K562 (cell line): ENCODE measurements around the gene CFAP251. TPM values are rescaled to one million over a fixed set of nuclear protein-coding genes. Genes with fewer than 3 reads are reported as not detected.

Experiments used
- FOXP1 ChIP-seq: sonication (generic); formaldehyde crosslinking; IDR thresholded peaks from 2 replicates; pipeline ENCODE4 v1.8.0; 2022; ENCODE audit warnings: mild to moderate bottlenecking, missing genetic modification reagents
- KLF13 ChIP-seq: fragments of 450-650 bp; IDR thresholded peaks from 2 replicates; pipeline ENCODE4 v1.6.1; 2016; ENCODE audit warnings: missing genetic modification characterization, low read depth, mild to moderate bottlenecking, missing compliant biosample characterization, moderate library complexity, borderline replicate concordance
- MCM5 ChIP-seq: fragments of 450-650 bp; IDR thresholded peaks from 2 replicates; pipeline ENCODE4 v1.6.1; 2016; ENCODE audit warnings: low read depth
- MTA3 ChIP-seq: fragments of 450-650 bp; formaldehyde crosslinking; IDR thresholded peaks from 2 replicates; pipeline ENCODE4 v1.6.1; 2017; ENCODE audit warnings: mild to moderate bottlenecking, borderline replicate concordance
- POLR2B ChIP-seq: fragments of 450-650 bp; IDR thresholded peaks from 2 replicates; pipeline ENCODE4 v1.6.1; 2018; ENCODE audit warnings: low read depth; ENCODE audit not compliant: partially characterized antibody
- PTBP1 ChIP-seq: fragments of 200-400 bp; formaldehyde crosslinking; IDR thresholded peaks from 2 replicates; pipeline ENCODE4 v1.6.1; 2017; ENCODE audit warnings: low read depth, low read length
- RNF2 ChIP-seq: sonication (generic); IDR thresholded peaks from 2 replicates; pipeline ENCODE4 v1.6.1; 2016
- SRSF3 ChIP-seq: fragments of 200-400 bp; formaldehyde crosslinking; IDR thresholded peaks from 2 replicates; pipeline ENCODE4 v1.6.1; 2016; ENCODE audit warnings: mild to moderate bottlenecking, low read length, moderate library complexity; ENCODE audit not compliant: insufficient read depth
- polyA plus RNA-seq, 8 experiments: library from polyadenylated mRNA; depleted of rRNA in 4 of 8; stranded (reverse) in 5 of 8; unstranded in 3 of 8; fragments of >200 nt; fragmentation: Nextera tagmentation in 2 of 8; fragmentation: Illumina TruSeq in 1 of 8; extraction: Ambion mirVana in 2 of 8; extraction: Trizol in 1 of 8; gene quantifications; 2 replicates each; pipeline versions ENCODE4 v1.2.1 to v1.2.3, GENCODE V29; 2011 to 2014; ENCODE audit warnings: inconsistent platforms in 1 of 8, missing spikeins in 1 of 8
- total RNA-seq, 7 experiments: library from RNA; depleted of rRNA in 6 of 7; stranded (reverse); fragments of >200 nt in 6 of 7; fragmentation: Illumina TruSeq in 2 of 7; extraction: Trizol in 2 of 7; gene quantifications; 2 replicates each; pipeline versions ENCODE4 v1.2.1 to v1.2.3, GENCODE V29; 2011 to 2021; ENCODE audit warnings: low replicate concordance in 1 of 7
- TF ChIP-seq, protein P1 (sequence below): fragments of 250-450 bp; sonication (Bioruptor Pico); IDR thresholded peaks from 2 replicates; pipeline ENCODE4 v1.8.0; 2021; ENCODE audit warnings: borderline replicate concordance, mild to moderate bottlenecking, moderate library complexity; ENCODE audit not compliant: poor library complexity, severe bottlenecking
- TF ChIP-seq, protein P2 (sequence below): fragments of 450-650 bp; IDR thresholded peaks from 2 replicates; pipeline ENCODE4 v1.6.1; 2017; ENCODE audit warnings: mild to moderate bottlenecking, moderate library complexity

The CFAP251 gene
- total and polyA plus RNA-seq, 9 of the 15 experiments (the other 6 are each of a cell fraction or from before 2014, with no cell fraction given) = 16.6 to 31.0 (median 19.1) TPM

DNA sequence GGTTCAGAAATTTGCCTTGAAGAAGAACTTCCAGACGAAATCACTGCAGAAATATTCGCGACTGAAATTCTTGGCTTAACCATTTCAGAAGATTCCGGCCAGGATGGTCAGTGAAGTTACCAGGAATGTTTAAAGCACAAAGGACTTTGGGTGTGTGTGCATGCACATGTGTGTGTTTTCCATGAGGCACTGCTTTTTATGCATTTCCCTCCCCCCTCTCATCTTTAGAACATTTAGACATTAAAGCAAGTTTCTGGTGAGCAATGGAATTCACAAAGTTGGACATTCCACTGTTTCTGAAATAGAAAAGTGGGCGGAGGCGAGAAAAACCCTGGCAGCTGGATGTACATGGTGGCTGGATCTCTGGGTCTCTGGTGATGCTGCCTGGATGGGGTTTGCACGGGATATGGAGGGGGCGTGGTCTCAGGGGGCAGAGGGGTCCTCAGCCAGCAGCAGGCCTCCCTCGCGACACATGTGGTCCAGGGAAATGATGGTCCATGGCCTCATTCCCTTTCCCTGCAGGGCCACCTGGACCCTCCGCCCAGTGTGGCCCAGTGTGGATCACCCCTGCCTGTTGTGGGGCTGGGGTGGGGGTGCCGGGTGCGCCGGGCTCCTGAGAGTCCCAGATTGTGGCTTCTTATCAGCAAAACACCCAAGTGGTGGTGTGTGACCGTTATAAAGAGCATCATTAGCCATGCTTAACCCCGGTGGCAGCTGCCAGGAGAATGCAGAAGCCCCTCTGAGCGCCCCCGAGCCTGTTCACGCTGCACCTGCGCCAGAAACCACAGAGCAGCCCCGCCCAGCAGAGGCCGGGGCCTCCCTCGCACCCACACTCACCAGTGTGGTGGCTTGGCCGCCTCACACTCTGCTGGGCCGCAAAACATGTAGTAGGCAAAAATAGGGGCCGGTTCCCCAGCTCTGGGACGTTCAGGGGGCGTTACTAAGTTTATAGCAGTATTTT is 85.5 kb downstream of the CFAP251 start (continued):
- TF ChIP-seq FOXP1 (CRISPR knock-in tag) (no peak), RNF2 (no peak), KLF13 (tag) (no peak), PTBP1 (no peak), MCM5 (no peak), MTA3 (no peak), POLR2B (no peak), SRSF3 (no peak)
- TF ChIP-seq, protein P1, sequence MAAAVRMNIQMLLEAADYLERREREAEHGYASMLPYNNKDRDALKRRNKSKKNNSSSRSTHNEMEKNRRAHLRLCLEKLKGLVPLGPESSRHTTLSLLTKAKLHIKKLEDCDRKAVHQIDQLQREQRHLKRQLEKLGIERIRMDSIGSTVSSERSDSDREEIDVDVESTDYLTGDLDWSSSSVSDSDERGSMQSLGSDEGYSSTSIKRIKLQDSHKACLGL (CRISPR knock-in tag) = no peak
- TF ChIP-seq, protein P2, sequence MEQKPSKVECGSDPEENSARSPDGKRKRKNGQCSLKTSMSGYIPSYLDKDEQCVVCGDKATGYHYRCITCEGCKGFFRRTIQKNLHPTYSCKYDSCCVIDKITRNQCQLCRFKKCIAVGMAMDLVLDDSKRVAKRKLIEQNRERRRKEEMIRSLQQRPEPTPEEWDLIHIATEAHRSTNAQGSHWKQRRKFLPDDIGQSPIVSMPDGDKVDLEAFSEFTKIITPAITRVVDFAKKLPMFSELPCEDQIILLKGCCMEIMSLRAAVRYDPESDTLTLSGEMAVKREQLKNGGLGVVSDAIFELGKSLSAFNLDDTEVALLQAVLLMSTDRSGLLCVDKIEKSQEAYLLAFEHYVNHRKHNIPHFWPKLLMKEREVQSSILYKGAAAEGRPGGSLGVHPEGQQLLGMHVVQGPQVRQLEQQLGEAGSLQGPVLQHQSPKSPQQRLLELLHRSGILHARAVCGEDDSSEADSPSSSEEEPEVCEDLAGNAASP = no peak
